Upper lobe of right lung (tissue), 1 donor: Measurements from ENCODE around the gene GPR142. TPM values are rescaled to one million over a fixed set of nuclear protein-coding genes. Genes with fewer than 3 reads are reported as not detected.

ENCODE experiments used
- ATAC-seq: fragments of 200-7000 bp; cut with Tn5 transposase; one replicate; pipeline ENCODE4 v1.9.1; 2020; ENCODE audit warnings: mild to moderate bottlenecking, moderate library complexity
- DNase-seq: peaks from one replicate; pipeline ENCODE4 v3.0.0-alpha.2; 2020
- H3K27ac ChIP-seq: fragments of 200-600 bp; one replicate; pipeline ENCODE4 v1.8.0; 2022
- H3K27me3 ChIP-seq: fragments of 200-600 bp; one replicate; pipeline ENCODE4 v1.8.0; 2022; ENCODE audit warnings: mild to moderate bottlenecking
- H3K36me3 ChIP-seq: fragments of 200-600 bp; one replicate; pipeline ENCODE4 v1.8.0; 2022
- H3K4me1 ChIP-seq: fragments of 200-600 bp; one replicate; pipeline ENCODE4 v1.8.0; 2022
- H3K4me3 ChIP-seq: fragments of 200-600 bp; one replicate; pipeline ENCODE4 v1.8.0; 2022; ENCODE audit warnings: mild to moderate bottlenecking
- H3K9me3 ChIP-seq: fragments of 200-600 bp; one replicate; pipeline ENCODE4 v1.8.0; 2022
- CTCF ChIP-seq: fragments of 200-600 bp; IDR thresholded peaks from one replicate; pipeline ENCODE4 v1.8.0; 2022; ENCODE audit warnings: antibody characterized with exemption
- intact Hi-C: fragments of 100-400 bp; cut with DNase I; formaldehyde crosslinking; loops from one replicate; pipeline ENCODE4 v1.11.0; 2022
- total RNA-seq: library from RNA; stranded (reverse); fragmentation: NEBNext Ultra II Directional; extraction: Animal tissue kit (Norgen Biotek cat#: 25700); gene quantifications from one replicate; pipeline ENCODE4 v1.2.1, GENCODE V29; 2021
- donor health status: DM: no; HTN: yes; CAD: no; lungs with severe emphysema.

Gene GPR142
- total RNA-seq, 1 donor from 2014 or later, result not detected

GRCh38 chr17:74332763-74333283, 34.5 kb upstream of the GPR142 start:
- no peak for TF ChIP-seq CTCF
- Histone ChIP-seq H3K36me3 (no peaks in the 10 kb centered on the region), H3K9me3 (no peaks in the 10 kb centered on the region), H3K4me1 (no peaks in the 10 kb centered on the region), H3K4me3 (no peak overlapping the region), H3K27ac (no peak overlapping the region), H3K27me3 (peaks cover 8% of the 10 kb centered on the region)
- DNase-seq, result no peak
- no peak for ATAC-seq
- intact Hi-C loops, result no loop called here

GRCh38 chr17:74334393-74335039, 32.8 kb upstream of the GPR142 start:
- H3K27me3 ChIP-seq, result peaks cover 8% of the 10 kb centered on the region
- H3K4me1 ChIP-seq, result no peaks in the 10 kb centered on the region
- no peak overlapping the region for H3K4me3 ChIP-seq
- H3K36me3 ChIP-seq, result no peaks in the 10 kb centered on the region
- no peaks in the 10 kb centered on the region for H3K9me3 ChIP-seq
- TF ChIP-seq CTCF, result no peak
- DNase-seq (no peak), ATAC-seq (no peak)
- intact Hi-C loops, result no loop called here
- no peak overlapping the region for H3K27ac ChIP-seq

GRCh38 chr17:74335529-74336062, 31.7 kb upstream of the GPR142 start:
- Histone ChIP-seq H3K4me3 (no peak overlapping the region), H3K9me3 (no peaks in the 10 kb centered on the region), H3K4me1 (no peaks in the 10 kb centered on the region), H3K27me3 (peaks cover 8% of the 10 kb centered on the region), H3K36me3 (no peaks in the 10 kb centered on the region), H3K27ac (no peak overlapping the region)
- no peak for DNase-seq
- intact Hi-C loops, result no loop called here
- no peak for ATAC-seq
- no peak for TF ChIP-seq CTCF

GRCh38 chr17:74336307-74336706, 31.0 kb upstream of the GPR142 start:
- Histone ChIP-seq H3K27me3 (peaks cover 8% of the 10 kb centered on the region), H3K4me3 (no peak overlapping the region), H3K4me1 (no peaks in the 10 kb centered on the region), H3K27ac (no peak overlapping the region), H3K36me3 (no peaks in the 10 kb centered on the region), H3K9me3 (no peaks in the 10 kb centered on the region)
- DNase-seq (no peak), ATAC-seq (no peak)
- intact Hi-C loops, result no loop called here
- TF ChIP-seq CTCF, result no peak

GRCh38 chr17:74337834-74338500, 29.3 kb upstream of the GPR142 start:
- Histone ChIP-seq H3K27me3 (peaks cover 9% of the 10 kb centered on the region), H3K4me3 (no peak overlapping the region), H3K36me3 (no peaks in the 10 kb centered on the region), H3K4me1 (no peaks in the 10 kb centered on the region), H3K27ac (no peak overlapping the region), H3K9me3 (no peaks in the 10 kb centered on the region)
- TF ChIP-seq CTCF, result no peak
- ATAC-seq (no peak), DNase-seq (no peak)
- intact Hi-C loops, result no loop called here
